CD14-positive monocyte (primary cell): ENCODE results near the gene TOMM40L. TPM values are rescaled to one million over a fixed set of nuclear protein-coding genes. Genes with fewer than 3 reads are reported as not detected.
A peak's percentile ranks its signal among the peaks of the same experiment; 100 is the strongest.

Experiments
- DNase-seq, 3 donors: peaks; one replicate each; pipeline ENCODE4 v3.0.0-alpha.2; 2011 to 2022
- H2AFZ ChIP-seq: 2 replicates; pipeline ENCODE4 v1.6.0; 2012; ENCODE audit warnings: mild to moderate bottlenecking, low read depth, low read length, inconsistent platforms; ENCODE audit not compliant: insufficient read depth, poor library complexity, severe bottlenecking
- H3K27ac ChIP-seq, 2 donors: 1 replicate in 1 of 2; 2 replicates in 1 of 2; pipeline ENCODE4 v1.5.1; 2012 to 2013; ENCODE audit warnings: low read length in 2 of 2, control low read depth in 1 of 2, inconsistent platforms in 1 of 2, low read depth in 1 of 2, mild to moderate bottlenecking in 1 of 2
- H3K27me3 ChIP-seq, 2 donors: one replicate each; pipeline versions ENCODE4 v1.6.0 to v1.6.1; 2011 to 2013; ENCODE audit warnings: low read length in 2 of 2; ENCODE audit not compliant: control insufficient read depth in 2 of 2, insufficient read depth in 2 of 2
- H3K36me3 ChIP-seq, 2 donors: replicated peaks in 1 of 2; 1 replicate in 1 of 2; 2 replicates in 1 of 2; pipeline versions ENCODE4 v1.5.1 to v1.6.1; 2012 to 2013; ENCODE audit warnings: low read length in 2 of 2, control low read depth in 1 of 2, inconsistent platforms in 1 of 2, mild to moderate bottlenecking in 1 of 2; ENCODE audit not compliant: insufficient read depth in 2 of 2, control insufficient read depth in 1 of 2
- H3K4me1 ChIP-seq, 2 donors: 1 replicate in 1 of 2; 2 replicates in 1 of 2; pipeline versions ENCODE4 v1.5.1 to v1.6.1; 2012 to 2013; ENCODE audit warnings: low read length in 2 of 2, control low read depth in 1 of 2, inconsistent platforms in 1 of 2, mild to moderate bottlenecking in 1 of 2, moderate library complexity in 1 of 2; ENCODE audit not compliant: insufficient read depth in 2 of 2, control insufficient read depth in 1 of 2
- H3K4me2 ChIP-seq: replicated peaks from 2 replicates; pipeline ENCODE3; 2012; ENCODE audit warnings: low read length, moderate library complexity, mild to moderate bottlenecking; ENCODE audit not compliant: poor library complexity, severe bottlenecking; ENCODE audit errors: extremely low read depth
- H3K4me3 ChIP-seq, 3 experiments: fragments of 200-600 bp in 1 of 3; sonication (generic) in 1 of 3; replicated peaks in 1 of 3; 1 replicate in 2 of 3; 2 replicates in 1 of 3; pipeline ENCODE4 v1.5.1; 2011 to 2013; ENCODE audit warnings: low read length in 3 of 3, mild to moderate bottlenecking in 3 of 3, control low read depth in 2 of 3, low read depth in 2 of 3, inconsistent platforms in 1 of 3, moderate library complexity in 1 of 3
- H3K79me2 ChIP-seq: 2 replicates; pipeline ENCODE4 v1.6.0; 2012; ENCODE audit warnings: mild to moderate bottlenecking, control low read depth, inconsistent platforms, low read length, moderate library complexity; ENCODE audit not compliant: insufficient read depth
- H3K9ac ChIP-seq: 2 replicates; pipeline ENCODE4 v1.6.0; 2017; ENCODE audit warnings: low read length, mild to moderate bottlenecking; ENCODE audit not compliant: insufficient read depth, poor library complexity, severe bottlenecking
- H3K9me3 ChIP-seq, 2 donors: replicated peaks in 1 of 2; 1 replicate in 1 of 2; 2 replicates in 1 of 2; pipeline versions ENCODE4 v1.5.1 to v1.6.1; 2012 to 2013; ENCODE audit warnings: low read length in 2 of 2, control low read depth in 1 of 2; ENCODE audit not compliant: control insufficient read depth in 1 of 2, insufficient read depth in 1 of 2
- H4K20me1 ChIP-seq: 2 replicates; pipeline ENCODE4 v1.6.0; 2012; ENCODE audit warnings: mild to moderate bottlenecking, low read length, control low read depth, moderate library complexity; ENCODE audit not compliant: insufficient read depth
- H3K27ac Mint-ChIP-seq, 7 donors: one replicate each; pipeline ENCODE4 v1.8.0; 2020; ENCODE audit warnings: mild to moderate bottlenecking in 7 of 7, mixed read lengths in 7 of 7, moderate library complexity in 6 of 7, inconsistent platforms in 2 of 7
- H3K27me3 Mint-ChIP-seq, 3 donors: one replicate each; pipeline ENCODE4 v1.8.0; 2021 to 2022; ENCODE audit warnings: low read depth in 3 of 3, mild to moderate bottlenecking in 3 of 3, mixed read lengths in 3 of 3, moderate library complexity in 3 of 3, inconsistent platforms in 1 of 3
- H3K36me3 Mint-ChIP-seq, 2 donors: one replicate each; pipeline ENCODE4 v1.8.0; 2020; ENCODE audit warnings: mixed read lengths in 2 of 2, inconsistent platforms in 1 of 2, mild to moderate bottlenecking in 1 of 2
- H3K4me1 Mint-ChIP-seq: one replicate; pipeline ENCODE4 v1.8.0; 2020; ENCODE audit warnings: mild to moderate bottlenecking, mixed read lengths
- H3K4me3 Mint-ChIP-seq, 2 donors: one replicate each; pipeline ENCODE4 v1.8.0; 2020; ENCODE audit warnings: mild to moderate bottlenecking in 2 of 2, mixed read lengths in 2 of 2, moderate library complexity in 1 of 2
- H3K9me3 Mint-ChIP-seq, 7 donors: one replicate each; pipeline ENCODE4 v1.8.0; 2020 to 2022; ENCODE audit warnings: mixed read lengths in 7 of 7, mild to moderate bottlenecking in 6 of 7, moderate library complexity in 6 of 7, inconsistent platforms in 2 of 7
- WGBS: methylation state at CpG from one replicate; pipeline ENCODE4 v1.1.5; 2013; ENCODE audit warnings: missing lambda C conversion rate; ENCODE audit not compliant: insufficient coverage; 5-methylcytosine and 5-hydroxymethylcytosine counted together
- intact Hi-C, 2 donors: fragments of 100-400 bp; cut with micrococcal nuclease; formaldehyde crosslinking; loops; one replicate each; pipeline versions ENCODE4 v1.15.0 to v1.15.1; 2023
- polyA plus RNA-seq, 3 donors: library from polyadenylated mRNA; depleted of rRNA in 1 of 3; unstranded in 2 of 3; stranded (reverse) in 1 of 3; fragments of 300-500 nt in 2 of 3; fragments of >200 nt in 1 of 3; fragmentation: Illumina TruSeq in 2 of 3; gene quantifications; 1 replicate in 2 of 3; 2 replicates in 1 of 3; pipeline ENCODE4 v1.2.3, GENCODE V29; 2012 to 2021
- TF ChIP-seq, protein P1 (sequence below): fragments of 200-600 bp; IDR thresholded peaks from one replicate; pipeline ENCODE4 v1.8.0; 2022; ENCODE audit warnings: antibody characterized with exemption, mild to moderate bottlenecking

Gene TOMM40L
- polyA plus RNA-seq, 3 donors = 3.8 to 31.5 (median 5.2) TPM

DNA sequence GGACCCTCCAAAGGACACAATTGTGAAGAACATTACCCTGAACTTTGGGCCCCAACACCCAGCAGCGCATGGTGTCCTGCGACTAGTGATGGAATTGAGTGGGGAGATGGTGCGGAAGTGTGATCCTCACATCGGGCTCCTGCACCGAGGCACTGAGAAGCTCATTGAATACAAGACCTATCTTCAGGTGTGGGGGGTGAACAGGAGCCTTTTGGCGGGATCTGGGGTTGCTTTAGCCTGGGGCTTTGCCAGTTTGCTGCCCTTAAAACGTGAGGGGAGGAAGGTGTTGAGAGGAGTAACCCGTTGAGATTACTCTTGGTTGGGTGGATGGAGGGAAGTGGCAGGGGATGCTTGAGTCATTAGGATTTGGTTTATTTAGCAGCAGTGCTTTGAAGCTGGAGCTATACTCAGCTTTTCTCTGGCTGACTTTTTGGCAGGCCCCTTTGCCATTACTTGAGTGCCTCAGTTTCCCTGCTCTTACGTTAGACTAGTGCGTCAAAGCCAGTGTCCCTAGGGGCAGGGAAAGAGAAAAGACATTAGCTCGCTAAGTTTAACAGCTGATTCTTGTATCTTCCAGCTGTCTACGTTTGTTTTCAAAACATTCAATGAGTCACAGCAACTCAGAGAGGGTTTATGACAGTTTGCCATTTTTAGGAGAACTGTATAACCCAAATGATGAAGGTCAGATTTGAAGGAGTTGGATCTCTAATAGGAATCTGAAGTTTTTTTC, 19.3 kb upstream of the TOMM40L start:
- Mint-ChIP-seq H3K27ac (peak overlapping the region in 1 of 7 donors; percentile 47), H3K4me1 (peaks cover 36% of the 10 kb centered on the region), H3K4me3 (no peak overlapping the region), H3K9me3 (peaks cover 0 to 2% (median 0%) of the 10 kb centered on the region in 7 donors), H3K27me3 (no peaks in the 10 kb centered on the region), H3K36me3 (peaks cover 58 to 78% of the 10 kb centered on the region in 2 donors)
- H3K36me3 ChIP-seq = peaks cover 53 to 85% of the 10 kb centered on the region in 2 donors
- no peak overlapping the region for H2AFZ ChIP-seq
- H3K4me3 ChIP-seq = no peak overlapping the region
- no peaks in the 10 kb centered on the region for H3K27me3 ChIP-seq
- H3K4me1 ChIP-seq = peaks cover 25 to 38% of the 10 kb centered on the region in 2 donors
- WGBS = 94% methylated on average over 11 of the region's 12 CpGs
- H3K4me2 ChIP-seq = no peak overlapping the region
- TF ChIP-seq, protein P1, sequence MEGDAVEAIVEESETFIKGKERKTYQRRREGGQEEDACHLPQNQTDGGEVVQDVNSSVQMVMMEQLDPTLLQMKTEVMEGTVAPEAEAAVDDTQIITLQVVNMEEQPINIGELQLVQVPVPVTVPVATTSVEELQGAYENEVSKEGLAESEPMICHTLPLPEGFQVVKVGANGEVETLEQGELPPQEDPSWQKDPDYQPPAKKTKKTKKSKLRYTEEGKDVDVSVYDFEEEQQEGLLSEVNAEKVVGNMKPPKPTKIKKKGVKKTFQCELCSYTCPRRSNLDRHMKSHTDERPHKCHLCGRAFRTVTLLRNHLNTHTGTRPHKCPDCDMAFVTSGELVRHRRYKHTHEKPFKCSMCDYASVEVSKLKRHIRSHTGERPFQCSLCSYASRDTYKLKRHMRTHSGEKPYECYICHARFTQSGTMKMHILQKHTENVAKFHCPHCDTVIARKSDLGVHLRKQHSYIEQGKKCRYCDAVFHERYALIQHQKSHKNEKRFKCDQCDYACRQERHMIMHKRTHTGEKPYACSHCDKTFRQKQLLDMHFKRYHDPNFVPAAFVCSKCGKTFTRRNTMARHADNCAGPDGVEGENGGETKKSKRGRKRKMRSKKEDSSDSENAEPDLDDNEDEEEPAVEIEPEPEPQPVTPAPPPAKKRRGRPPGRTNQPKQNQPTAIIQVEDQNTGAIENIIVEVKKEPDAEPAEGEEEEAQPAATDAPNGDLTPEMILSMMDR = no peak
- no peaks in the 10 kb centered on the region for H3K9me3 ChIP-seq
- intact Hi-C loops = loop anchor here in 1 of 2 donors (5.0 kb wide), 1 partner anchor 171 kb away; no protein-coding TSS in a partner anchor
- no peak overlapping the region for H3K27ac ChIP-seq
- no peaks in the 10 kb centered on the region for H4K20me1 ChIP-seq
- H3K79me2 ChIP-seq = peaks cover 65% of the 10 kb centered on the region
- H3K9ac ChIP-seq = no peak overlapping the region
- no peak for DNase-seq

DNA sequence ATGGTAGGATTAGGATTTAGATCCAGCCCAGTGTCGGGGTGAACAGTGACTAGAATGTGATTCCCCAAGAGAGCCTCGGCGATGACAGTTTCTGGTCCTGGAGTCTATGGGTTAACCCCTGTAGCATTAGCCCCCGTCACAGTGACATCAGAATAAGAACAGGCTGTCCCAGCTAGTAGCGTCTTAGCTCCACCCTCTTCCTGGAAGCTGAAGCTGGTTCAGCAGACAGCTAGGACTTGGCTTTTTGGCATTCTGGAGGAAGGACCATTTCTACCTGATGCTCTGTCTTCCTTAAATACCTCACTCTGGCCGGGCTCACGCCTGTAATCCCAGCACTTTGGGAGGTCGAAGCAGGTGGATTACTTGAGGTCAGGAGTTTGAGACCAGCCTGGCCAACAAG, 18.7 kb upstream of the TOMM40L start:
- Histone ChIP-seq H3K4me2 (no peak overlapping the region), H2AFZ (no peak overlapping the region), H3K4me3 (no peak overlapping the region), H3K9ac (no peak overlapping the region), H4K20me1 (no peaks in the 10 kb centered on the region), H3K36me3 (peaks cover 59 to 91% of the 10 kb centered on the region in 2 donors), H3K9me3 (no peaks in the 10 kb centered on the region), H3K4me1 (peaks cover 21 to 33% of the 10 kb centered on the region in 2 donors), H3K27ac (no peak overlapping the region), H3K27me3 (no peaks in the 10 kb centered on the region), H3K79me2 (peaks cover 70% of the 10 kb centered on the region)
- Mint-ChIP-seq H3K4me3 (no peak overlapping the region), H3K9me3 (peaks cover 0 to 2% (median 0%) of the 10 kb centered on the region in 7 donors), H3K27me3 (no peaks in the 10 kb centered on the region), H3K27ac (no peak overlapping the region), H3K4me1 (peaks cover 34% of the 10 kb centered on the region), H3K36me3 (peaks cover 64 to 84% of the 10 kb centered on the region in 2 donors)
- intact Hi-C loops = loop anchor here in 1 of 2 donors (5.0 kb wide), 1 partner anchor 170 kb away; no protein-coding TSS in a partner anchor
- no peak for DNase-seq
- whole genome bisulfite sequencing = 93% methylated on average over 5 of the region's 8 CpGs
- TF ChIP-seq, protein P1 = no peak
